NCI-H748 (cell line): ENCODE data around the gene CCN6.
"Not testable (repeated sequence)": the region's sequence is repeated elsewhere in the genome, so short reads cannot be mapped to it uniquely, and the experiment has no call there.

Source experiments
- DNase-seq: peaks from one replicate; lab custom pipeline; 2025; ENCODE audit not compliant: unreplicated experiment; lab: John Stamatoyannopoulos, UW

CCN6 gene

DNA sequence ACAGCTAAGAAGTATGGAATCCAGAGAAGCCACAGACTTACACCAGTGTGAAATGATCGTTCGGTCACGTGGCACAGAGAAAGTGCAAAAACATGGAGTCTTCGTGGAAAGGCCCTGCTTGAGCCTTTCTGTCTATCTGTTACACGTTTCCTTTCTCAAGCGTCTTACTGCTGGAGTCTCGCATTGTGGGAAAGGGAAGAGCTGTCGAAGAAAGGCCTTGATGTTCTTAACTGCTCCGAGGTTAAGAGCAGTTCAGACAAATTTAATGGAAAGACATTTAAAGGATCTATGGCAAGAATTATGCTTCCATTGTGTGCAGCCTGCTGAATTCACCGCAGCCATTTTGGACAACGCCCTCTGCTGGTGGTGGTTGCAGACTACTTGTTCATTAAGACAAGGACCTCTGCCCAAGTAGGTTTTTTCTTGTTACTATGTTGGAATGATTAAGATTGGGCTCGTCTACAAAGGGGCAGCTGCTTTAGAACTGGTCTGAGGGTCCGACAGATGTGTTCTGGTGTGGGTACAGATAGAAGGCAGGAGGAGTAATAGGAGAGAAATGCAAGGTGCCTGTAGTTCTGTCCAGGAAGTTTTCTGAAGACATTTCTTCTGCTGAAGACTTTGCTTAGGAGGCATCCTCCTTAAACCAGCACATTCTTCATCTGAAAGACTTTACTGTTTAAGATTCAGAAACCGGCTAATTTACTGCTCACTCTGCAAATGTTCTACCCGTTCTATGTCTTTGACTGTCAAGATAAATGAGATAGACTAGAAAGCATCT lies 24.7 kb upstream of the CCN6 start:
- DNase-seq: peak; percentile 80

DNA sequence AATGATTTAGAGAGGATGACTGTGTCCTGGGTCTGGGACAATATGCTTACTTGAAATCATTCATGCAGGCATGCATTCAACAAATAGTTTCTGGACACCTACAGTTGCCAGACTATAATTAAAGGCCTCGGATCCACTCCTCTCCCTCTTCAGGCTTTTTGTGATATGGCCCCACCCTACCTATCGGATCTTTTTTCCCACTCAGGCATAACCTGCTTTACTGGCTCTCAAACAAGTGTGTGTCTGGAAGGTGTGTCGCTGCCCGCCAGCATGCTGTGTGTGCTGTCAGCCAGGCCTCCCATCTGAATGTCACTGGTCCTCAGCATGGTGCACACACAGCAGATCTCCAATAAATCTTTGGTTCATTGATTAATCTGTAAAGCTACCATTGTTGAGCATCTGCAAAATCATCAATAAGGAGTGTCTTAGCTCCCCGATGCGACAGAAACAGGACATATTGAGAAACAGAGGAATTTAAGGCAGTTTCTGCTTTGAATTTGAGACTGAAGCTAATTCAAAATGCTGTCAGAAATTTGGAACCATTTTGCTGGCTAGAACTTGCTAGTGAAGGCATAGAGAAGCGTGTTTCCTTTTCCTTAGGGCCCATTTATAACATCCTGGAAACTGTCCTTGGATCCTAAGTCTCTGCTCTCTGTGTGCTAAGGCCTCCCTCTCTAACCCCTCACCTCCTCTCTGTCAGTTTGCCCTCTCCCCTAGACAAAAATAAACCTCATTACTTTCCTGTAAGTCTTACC lies 23.5 kb upstream of the CCN6 start:
- peak; percentile 79 for DNase-seq

DNA sequence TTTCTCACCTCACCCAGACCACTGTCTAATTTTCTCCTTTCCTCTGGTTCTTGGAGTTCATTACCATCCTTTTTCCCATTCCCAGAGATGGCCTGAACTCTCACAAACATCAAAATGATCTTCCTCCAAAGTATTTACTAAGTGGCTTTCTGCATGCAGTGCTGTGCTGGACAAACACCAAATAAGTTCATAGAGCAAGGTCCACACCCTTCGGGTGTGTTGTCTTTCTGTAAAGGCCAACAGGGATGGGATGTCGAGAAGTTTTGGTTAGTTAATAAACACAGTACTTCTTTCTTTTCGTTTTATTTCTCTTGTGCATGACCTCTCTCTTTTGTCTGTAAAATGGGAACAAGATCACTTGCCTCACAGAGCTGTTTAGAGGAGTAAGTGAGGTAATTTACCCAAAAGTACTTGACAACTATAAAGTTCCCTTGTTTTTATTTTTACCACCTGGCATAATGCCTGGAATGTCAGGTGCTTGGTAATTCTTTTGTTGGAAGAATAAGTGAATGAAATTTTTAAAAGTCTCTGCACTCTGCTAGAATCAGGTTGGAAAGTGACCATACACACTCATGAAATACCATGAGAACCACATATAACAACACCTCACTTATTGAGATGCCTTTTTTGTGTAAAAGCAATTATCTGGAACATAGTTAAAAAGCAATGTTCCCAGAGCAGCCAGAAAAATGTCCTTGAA lies 22.8 kb upstream of the CCN6 start:
- DNase-seq: no peak

DNA sequence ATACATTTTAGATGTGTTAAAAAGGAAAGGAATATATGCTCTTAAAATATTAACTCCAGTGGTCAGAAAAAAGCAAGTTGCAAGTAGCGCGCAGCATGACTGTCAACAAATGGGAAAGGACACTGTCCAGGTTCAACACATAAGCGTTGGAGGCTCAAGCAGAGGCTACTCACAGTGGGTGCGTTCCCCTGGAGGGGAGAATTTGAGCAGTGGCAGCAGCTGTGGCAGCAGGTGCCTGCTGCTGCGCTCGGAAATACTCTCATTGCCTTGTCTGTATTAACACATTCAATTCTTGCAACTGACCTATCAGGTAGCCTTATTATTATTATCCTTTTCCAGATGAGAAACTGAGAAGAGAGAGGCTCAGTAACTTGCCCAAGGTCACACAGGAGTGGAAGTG lies 21.9 kb upstream of the CCN6 start:
- DNase-seq: no peak

DNA sequence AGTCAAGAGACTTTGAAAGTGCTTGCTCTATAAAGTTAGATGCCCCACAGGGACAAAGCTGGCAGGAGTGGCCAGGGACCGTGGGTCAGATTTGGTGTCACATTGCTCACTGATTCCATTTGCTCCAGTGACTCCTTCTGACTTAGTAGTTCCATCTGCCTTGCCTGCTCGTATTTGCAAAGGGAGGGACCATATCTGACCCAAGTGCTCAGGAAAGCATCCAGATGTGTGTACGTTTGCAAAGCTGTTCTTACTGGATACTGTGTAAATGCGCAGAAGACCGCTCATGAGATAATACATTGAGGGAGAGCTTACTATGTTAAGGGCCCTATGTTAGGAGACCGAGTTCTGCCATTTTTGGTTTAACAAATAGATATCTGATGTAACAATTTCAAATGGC lies 21.2 kb upstream of the CCN6 start:
- peak; percentile 11 for DNase-seq

DNA sequence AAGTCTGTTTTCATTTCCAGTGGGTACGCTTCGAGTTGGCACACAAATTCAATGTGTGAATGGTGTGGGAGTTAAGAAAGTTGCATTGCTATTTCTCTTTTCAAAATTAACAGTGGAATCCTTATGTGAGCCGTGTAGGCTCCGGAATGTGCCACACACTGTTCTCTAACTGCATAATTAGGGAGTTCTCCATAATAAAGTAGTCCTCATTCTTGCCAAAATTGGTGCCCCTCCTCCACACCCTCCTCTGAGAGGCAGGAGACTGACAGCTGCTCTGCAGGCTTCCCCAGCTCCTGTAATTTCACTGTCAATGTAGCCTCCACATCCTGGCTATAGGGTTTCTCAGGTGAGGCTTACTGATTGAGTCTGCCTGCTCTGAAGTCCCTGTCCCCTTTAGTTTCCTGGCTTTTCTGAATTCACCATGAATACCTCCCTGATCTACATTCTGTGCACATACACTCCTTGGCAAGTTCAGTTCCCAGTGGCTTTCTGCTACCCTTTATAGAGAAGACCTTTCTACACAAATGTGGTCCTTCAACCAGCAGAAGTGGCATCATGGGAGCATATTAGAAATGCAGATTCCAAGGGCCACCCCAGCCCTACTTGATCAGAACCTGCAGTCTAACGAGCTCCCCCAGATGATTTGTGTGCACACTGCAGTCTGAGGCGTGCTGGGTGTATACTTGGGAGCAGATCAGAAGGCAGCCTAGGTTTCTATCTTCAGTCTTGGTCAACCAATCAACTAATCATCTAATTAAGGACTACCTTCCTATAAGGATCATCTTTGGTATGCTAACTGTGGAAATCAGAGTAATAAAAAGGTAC lies 19.9 kb upstream of the CCN6 start:
- no peak for DNase-seq

DNA sequence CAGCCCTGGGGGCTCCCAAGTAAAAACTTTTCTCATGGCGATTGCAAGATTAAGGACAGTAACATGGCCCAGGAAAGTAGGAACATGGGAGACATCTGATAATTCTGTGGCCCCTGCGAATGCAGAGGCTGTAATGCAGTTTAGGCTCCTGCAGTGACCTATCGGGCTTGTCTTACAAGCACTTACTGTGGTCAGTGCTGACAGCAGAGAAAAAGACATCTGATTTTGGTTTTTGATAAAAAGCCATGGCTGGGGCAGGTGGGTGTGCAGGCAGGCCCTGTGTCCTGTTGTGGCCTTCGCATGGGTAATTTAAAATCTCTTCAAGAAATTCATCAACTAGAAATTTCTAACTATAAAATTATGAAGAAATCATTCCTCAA lies 19.3 kb upstream of the CCN6 start:
- no peak for DNase-seq

DNA sequence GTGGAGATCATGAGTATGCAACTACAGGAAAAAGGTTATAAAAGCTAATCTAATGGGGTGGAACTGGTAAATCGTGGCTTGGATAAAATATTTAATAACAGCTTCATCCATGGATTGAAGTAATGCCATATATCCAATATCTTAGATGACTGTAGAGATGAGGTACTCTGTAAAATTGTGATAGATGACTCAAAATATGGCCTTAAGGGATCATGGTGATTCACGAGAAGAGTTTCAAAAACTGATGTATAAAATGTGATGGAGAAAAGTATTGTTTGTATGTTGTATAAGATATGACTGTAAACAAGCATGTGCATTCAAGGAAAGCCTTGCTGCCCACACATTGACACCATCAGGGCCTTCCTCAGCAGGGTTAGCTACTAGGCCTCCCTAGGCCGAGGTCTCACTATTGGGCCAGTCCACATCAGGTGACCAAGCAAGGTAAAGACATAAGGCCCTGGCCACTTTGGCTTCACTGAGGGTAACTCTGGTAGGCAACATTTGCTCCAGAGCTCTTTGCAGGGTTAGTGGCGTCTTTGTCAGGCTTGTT lies 17.7 kb upstream of the CCN6 start:
- DNase-seq: no peak

DNA sequence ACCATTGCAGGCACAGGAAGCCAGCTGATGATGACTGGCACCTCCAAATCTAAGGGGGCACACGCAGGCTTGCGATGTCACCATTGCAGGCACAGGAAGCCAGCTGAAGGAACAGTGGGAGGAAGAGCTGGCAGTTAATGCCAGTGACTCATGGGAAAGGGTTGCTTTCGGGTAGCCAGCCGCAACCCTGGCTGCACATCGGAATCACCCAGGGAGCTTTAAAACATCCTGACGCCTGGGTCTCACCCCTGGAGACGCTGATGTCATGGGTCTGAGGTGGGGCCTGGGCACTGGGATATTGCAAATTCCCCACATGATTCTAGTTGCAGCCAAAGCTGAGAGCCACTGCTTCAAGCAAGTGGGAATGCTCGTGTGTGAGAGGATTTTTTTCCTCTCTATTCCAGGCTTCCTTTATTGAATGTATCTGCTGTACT lies 16.1 kb upstream of the CCN6 start:
- DNase-seq: no peak

DNA sequence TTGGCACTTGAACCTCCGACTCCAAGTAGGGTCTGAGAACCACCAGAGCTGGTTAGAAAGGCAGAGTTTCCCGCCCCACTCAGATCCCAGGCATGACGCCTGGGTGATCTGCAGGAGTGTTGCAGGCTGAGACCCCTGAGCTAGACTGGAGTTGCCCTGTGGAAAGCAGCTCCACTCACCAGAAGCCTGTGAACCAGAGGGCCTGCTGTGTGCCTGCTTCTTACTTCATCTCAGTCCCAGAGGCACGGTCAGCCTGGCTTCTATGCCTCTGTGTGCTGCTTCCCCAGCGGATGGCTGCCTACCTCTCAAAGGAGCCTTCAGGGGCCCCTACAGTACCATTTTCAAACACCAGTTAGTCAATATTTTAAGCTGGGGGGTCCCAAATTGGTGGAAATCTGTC lies 15.6 kb upstream of the CCN6 start:
- no peak for DNase-seq

DNA sequence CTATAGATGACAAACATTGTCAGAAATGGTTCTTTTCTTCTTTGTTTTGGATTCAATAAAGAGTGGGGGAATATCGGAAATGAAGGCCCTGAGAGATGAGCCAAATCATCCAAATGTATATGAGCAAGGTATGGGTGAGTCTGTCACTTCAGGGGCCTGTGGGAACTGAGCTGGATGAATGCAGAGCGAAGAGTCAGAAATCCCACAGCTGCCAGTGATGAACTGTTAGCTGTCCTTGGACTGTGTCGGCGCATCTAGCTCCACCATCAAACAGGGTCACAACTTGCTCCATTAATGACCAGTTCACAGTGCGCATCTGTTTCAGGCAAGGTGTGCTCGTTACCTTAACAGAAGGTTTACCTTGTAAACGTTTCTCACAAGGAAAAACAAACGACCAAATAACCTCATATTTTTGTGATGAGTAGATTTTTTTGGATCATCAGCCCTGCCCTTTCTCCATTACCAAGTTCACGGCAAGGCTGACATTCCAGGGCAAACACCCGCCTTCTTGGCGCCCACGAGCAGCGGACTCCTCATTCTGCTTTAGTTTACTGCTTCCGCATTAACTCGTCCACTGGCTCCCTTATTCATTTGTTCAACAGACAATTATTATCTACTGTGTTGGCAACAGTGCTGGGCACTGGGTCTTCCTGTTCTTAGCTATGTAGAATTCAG lies 15.0 kb upstream of the CCN6 start:
- DNase-seq: no peak

DNA sequence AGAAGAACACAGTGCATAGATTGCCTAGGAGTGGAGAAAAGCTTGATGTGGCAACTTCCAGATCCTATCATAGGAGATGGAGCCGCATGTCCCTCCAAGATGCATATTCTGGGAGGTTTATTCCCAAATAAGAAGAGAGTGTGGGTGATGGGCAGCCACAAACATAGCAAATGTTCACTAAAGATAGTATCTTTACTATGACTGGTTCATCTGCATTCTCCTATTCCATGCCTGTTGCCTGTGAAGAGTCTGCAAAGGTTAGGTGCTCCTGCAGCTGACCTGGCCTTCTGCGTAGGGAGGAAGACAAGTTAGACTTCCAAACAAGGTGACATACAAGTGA lies 14.5 kb upstream of the CCN6 start:
- DNase-seq: no peak

DNA sequence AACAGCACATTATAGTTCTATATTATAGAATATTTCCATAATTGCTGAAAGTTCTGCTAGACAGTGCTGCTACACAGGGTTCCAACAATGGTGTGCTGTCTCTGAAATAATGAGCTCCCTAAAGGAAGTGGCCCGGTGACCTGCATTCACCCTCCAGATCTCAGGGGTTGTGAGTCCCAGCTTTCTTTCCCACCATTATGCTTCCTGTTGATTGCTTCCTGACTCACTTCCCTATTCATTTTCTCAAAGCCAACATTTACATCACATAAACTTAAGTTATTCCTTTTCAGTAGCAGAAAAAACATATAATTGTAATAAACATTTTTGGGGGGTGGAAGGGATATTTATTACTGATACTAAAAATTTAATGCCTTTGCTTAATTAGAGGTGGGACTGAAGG lies 12.9 kb upstream of the CCN6 start:
- no peak for DNase-seq

DNA sequence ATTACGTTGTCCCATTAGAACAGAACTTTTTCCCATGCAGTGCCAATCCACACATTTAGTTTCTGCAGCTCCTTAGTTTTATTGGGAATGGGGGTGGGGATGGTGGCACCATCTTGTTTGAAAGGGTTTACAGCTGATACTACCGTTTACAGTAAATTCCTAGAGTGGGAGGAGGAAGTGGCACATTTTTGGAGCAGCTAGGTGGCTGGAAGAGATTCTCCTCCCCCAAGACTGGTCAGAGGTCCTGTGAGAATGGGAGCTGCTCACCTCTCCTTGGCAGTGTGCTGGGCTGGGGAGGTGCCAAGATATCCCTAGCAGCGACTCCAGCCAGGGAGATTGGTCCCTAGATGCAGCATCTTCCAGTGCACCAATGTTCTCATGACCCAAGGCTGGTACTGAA lies 12.4 kb upstream of the CCN6 start:
- DNase-seq: no peak

DNA sequence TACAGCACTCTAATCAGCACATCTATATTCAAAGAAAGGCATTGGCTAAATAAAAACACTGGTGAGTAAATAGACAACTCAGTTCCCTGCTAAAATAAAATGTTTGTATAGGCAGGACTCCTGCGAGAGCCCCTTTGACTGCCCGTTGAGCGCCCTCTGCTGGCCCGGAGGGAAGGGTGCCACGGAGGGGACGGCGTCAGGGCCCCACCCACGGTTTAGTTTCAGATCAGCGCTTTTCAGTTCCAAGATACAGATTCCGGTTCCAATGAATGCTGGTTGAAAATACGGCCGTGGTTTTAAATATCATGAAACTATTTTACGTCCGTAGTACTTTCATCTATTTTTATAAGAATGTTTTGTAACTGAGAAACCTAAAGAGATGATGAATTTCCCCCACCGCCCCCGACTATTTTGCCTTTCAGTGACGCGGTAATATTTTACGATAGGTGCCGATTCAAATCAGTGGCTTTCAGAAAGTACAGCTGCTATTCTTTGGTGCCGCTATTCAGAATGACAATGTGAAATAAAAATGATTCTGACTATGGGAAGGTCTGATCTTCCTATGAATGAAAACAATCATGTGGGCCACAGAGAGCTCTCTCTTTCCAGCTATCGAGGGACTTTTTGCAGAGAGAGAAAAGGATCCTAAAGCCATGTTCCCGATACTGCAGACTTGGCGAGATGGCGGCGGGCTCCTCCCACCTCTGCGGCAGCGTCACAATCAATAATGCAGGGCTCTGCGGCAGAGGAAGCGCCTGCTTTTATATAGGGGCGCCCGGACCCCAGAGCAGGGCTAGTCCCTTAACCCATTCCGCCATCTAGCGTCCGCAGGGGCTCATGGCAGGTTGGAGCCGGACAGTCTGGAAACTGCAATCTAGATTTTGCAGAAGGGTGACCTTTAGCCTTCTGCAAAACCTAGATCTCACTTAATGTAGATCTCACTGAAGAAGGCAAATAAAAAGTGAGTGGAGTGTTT lies 10.6 kb upstream of the CCN6 start:
- peak; percentile 96 for DNase-seq

DNA sequence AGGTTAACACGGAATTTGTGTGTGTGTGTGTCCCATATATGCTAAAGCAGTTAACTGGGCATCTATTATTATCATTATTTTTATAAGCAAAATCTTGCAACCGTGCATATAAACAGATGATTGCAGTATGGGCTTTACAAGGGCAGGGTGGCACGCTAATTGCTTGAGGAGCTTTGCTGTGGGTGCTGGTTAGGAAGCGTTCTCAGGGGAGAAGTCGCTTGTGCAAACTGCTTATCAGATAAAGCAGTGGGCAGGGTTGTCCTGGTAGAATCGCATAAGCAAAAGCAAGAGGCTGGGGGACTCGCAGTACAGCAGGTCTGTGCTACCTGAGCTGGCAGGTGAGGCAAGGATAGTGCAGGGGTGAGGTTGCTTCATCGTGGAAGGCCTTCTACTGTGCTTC lies 9.7 kb upstream of the CCN6 start:
- no peak for DNase-seq

DNA sequence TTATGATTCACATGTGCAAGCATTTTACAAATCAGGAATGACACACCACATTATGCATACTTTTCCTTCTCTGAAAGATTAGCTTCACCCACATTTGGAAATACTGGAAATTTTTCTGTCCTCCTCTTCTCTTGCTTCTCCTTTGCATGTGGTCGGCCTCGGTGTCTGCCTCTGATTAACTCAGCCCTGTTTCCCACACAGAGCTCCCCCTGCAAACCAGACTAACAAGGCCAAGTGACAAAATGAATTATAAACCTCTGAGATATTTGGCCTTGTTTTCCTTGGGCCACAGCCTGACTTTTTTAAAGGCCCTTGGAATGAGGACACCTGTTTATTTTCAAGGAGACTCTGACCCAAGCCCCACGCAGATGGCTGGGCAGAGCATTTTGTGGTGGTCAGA lies 9.0 kb upstream of the CCN6 start:
- no peak for DNase-seq

DNA sequence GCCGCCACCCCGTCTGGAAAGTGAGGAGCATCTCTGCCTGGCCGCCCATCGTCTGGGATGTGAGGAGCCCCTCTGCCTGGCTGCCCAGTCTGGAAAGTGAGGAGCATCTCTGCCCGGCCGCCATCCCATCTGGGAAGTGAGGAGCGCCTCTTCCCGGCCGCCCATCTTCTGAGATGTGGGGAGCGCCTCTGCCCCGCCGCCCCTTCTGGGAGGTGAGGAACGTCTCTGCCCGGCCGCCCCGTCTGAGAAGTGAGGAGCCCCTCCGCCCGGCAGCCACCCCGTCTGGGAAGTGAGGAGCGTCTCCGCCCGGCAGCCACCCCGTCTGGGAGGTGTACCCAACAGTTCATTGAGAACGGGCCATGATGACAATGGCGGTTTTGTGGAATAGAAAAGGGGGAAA lies 6.4 kb upstream of the CCN6 start:
- DNase-seq: not testable (repeated sequence)
